Epithelial cell of esophagus (primary cell): ENCODE data around the gene GLIS1.

Experiments
- DNase-seq: peaks from one replicate; pipeline ENCODE4 v3.0.0; 2010; ENCODE audit warnings: low read depth
- H3K4me3 ChIP-seq: 2 replicates; pipeline ENCODE4 v1.5.1; 2011; ENCODE audit warnings: mild to moderate bottlenecking, low read length, control low read depth
- CTCF ChIP-seq: IDR thresholded peaks from 2 replicates; pipeline ENCODE4 v1.5.1; 2011; ENCODE audit warnings: low read depth, mild to moderate bottlenecking, low read length, control low read depth, inconsistent platforms; ENCODE audit not compliant: insufficient read depth; ENCODE audit errors: missing control alignments

GLIS1 gene

DNA sequence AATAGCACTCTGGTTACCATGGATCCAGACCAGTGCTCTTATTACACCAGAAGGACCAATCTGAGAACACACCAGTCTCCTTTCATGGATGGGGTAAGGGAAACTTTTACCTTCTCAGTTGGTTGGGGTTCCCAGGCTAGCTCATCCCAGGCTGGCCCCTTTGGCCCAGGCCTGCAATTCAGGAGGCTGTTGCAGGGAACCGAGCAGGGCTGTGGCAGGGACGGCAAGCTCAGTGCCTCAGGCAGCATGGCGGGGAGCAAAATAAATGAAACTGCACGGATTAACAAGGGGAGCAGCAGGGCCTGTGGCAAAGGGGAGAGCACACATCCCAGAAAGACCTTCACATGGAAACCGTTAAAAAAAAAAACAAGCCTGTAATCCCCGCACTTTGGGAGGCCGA is 222.8 kb downstream of the GLIS1 start:
- no peak for DNase-seq
- TF ChIP-seq CTCF = no peak

GRCh38 chr1:53514436-53514835 is 224.5 kb downstream of the GLIS1 start:
- no peak for TF ChIP-seq CTCF
- DNase-seq = no peak
- no peak overlapping the region for H3K4me3 ChIP-seq

More for the DNA sequence above, 222.8 kb downstream of the GLIS1 start:
- no peak overlapping the region for H3K4me3 ChIP-seq

DNA sequence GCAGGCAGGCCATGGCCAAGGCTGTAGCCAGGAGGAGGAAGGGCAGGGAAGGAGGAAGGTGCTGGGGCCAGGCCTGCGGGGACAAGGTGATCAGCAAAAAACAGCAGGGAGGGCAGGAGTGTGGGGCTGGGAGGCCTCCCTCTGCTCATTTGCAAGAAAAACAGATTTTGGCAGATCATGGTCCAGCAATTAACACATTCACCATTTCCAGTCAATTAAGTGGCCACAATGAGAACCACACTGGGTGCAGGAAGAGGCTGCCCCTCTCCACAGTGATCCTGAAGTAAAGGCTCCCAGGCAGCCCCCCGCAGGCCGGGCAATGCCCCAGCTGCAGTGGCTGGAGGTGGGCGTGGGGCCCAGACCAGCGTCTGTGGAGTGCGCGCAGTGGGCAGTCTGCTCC is 225.1 kb downstream of the GLIS1 start:
- no peak overlapping the region for H3K4me3 ChIP-seq
- TF ChIP-seq CTCF = no peak
- no peak for DNase-seq

DNA sequence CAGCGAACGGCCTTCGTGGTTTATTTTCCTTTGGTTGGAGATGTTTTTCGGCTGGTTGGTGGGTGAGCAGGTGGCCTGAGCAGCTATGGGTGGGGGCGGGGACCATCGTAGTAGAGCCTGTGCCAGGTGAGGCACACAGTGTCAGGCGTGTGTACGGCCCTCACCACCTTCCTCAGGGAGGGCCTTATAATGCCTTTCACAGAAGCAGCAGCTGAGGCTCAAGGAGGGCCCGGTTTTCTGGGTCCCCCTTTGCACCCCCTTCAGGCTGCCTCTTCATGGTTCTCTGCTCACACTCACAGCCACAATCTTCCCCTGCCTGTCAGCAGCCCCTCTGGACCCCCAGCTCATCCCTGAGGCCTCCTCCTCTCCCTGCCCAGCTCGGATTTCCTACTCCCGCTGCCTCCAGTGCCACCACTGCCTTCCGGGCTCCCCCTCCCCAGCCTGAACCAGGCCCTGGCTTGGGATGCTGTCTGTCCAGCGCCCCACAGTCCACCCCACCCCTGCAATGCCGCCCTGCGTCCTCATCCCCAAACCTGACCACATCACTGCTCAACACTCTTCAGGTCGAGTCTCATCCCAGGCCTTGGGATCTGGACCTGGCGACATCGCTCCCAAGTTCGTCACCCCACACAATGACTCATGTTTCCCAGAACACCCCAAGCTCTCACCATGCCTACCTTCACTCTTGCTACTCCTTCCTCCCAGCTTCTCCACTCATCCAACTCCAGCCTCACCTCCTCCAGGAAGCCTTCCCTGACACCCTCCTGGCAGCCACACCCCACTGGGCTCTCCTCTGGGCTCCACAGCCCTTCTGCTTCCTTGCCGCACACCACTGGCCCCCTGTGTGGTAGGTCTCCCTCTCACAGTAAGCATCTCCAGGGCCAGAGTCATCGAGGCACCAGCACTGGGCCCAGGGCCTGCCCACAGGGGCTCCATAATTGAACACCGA is 225.9 kb downstream of the GLIS1 start:
- TF ChIP-seq CTCF = no peak
- no peak for DNase-seq
- H3K4me3 ChIP-seq = no peak overlapping the region

DNA sequence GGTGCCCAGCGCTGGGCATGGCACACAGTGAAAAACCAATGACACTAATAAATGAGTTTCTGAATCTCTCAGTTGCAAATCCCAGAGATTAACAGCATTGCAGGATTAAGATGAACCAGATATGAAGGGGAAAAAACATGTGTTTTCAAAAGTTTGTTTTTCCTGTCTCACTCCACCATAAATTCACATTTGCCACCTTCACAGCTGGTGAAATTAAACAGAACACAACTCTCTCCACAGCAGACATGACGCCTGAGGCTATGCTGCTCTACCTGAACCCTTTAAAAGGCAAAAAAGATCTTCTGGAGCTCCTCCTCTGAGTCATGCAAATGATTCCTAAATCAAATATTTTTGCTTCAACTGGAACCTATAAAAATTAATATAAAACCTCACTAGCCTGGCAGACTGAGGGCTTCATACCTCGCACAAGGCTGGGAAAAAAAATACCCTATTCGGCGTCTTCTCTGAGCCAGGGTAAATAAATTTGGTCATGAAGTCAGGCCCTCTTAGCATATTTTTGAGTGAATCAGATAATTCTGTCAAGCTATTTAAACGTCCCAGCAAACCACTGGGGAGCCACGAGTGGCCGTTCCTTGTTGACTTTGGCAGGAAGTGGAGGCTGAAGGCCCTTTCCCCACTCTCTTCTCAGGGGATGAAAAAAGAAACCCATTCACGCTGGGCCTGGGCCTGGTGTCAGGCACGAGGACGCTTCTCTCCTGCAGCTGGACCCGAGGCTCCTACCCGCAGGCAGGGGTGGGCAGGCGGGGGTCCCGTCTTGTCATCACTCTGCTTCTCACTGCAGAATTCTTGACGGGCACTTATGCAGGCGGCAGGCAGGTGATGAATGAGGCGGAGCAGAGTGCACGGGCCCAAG is 226.8 kb downstream of the GLIS1 start:
- H3K4me3 ChIP-seq = no peak overlapping the region
- TF ChIP-seq CTCF = no peak
- peak; percentile 48 for DNase-seq

DNA sequence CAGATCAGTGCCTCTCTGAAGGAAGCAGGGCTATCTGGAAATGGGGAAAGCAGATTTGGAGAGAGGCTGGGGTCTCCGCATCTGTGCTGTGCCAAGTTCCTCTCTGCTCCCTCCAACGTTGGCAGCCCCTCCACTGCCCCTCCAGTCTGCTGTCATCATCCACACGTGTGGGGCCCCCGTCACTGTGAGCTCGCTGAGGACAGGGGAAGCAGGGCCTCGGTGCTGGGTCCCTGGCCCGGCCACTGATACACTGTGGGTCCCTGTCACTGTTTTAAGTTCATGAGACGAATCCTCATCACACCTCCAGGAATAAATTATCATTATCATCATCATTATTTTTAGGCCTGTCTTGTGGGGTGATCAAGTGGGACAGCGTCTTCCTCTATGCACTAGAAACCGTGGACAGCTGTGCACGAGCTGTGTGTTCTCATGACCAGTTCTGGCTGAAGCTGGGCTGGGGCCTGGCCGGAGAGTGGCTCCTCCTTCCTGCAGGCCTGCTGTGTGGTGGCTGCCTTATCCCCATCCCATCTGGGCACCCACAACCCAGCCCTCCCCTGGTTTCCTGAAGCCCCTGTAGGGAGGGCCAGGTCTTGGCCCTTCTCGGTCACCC is 227.5 kb downstream of the GLIS1 start:
- H3K4me3 ChIP-seq = no peak overlapping the region
- DNase-seq = no peak
- TF ChIP-seq CTCF = no peak
